Renal cortex interstitium (tissue), 11 donors: ENCODE data around the gene OR56A5. TPM values are rescaled to one million over a fixed set of nuclear protein-coding genes. Genes with fewer than 3 reads are reported as not detected.

ENCODE experiments used
- DNase-seq, 11 donors: peaks; one replicate each; pipeline ENCODE4 v3.0.0-alpha.2; 2013; ENCODE audit warnings: low read depth in 9 of 11, low spot score in 4 of 11; ENCODE audit errors: extremely low read depth in 1 of 11
- polyA plus RNA-seq, 3 donors: library from polyadenylated mRNA; unstranded; fragments of 120-200 nt; gene quantifications; one replicate each; pipeline ENCODE4 v1.2.1, GENCODE V29; 2013; ENCODE audit not compliant: insufficient read length in 3 of 3

Gene OR56A5
- polyA plus RNA-seq, 3 donors: not detected

GRCh38 chr11:5938603-5938965 lies 29.7 kb downstream of the OR56A5 start:
- DNase-seq: no peak

DNA sequence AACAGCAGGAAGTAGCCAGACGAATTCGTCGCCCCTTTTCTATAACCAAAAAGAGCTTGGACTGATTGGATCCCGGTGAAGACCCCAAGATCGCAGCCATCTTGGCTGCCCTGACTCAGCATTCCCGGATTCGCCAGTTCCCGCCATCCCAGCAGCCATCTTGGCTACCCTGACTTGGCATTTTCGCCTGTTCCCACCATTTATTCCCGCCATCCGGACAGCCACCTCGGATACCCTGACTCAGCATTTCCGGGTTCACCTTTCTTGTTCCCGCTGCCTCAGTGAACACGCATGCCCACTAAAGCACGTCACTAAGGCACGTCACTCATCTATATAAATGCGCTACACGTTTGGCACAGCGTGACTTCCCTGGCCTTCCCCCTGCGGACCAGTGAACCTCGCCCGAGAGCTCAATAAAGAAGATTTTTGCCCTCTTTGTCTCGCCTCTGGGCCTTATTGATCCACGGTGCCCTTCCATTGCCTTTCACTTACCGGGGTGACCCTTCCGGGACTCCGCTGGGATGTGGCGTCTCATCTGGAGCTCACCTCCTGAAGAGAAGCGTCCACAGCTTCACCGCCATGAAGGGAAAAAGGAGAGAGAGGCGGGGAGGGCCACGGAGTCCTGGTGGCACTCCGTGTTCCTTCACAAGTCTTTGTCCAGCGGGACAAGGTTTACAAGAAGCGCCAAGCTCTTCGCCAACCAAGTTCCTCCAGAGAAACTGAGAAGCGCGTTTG lies 30.3 kb downstream of the OR56A5 start:
- DNase-seq: no peak

- DNase-seq: no peak
Measured at GRCh38 chr11:5933116-5933515, 35.2 kb downstream of the OR56A5 start.

DNA sequence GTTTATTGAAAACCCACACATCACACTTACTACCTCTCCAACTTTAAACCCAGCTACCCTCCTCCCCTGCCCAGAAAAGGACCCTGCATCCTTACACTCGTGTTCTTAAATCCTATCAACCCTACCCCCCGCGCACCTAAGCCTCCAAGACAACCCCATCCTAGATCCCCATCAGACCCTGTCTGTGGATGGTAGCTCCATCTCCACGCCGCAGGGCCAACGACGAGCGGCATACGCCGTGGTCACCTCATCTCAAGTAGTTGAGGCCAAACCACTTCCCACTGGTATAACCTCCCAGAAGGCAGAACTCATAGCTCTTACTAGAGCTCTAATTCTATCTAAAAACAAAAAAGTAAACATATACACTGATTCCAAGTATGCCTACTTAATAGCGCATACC lies 35.6 kb downstream of the OR56A5 start:
- DNase-seq: no peak

DNA sequence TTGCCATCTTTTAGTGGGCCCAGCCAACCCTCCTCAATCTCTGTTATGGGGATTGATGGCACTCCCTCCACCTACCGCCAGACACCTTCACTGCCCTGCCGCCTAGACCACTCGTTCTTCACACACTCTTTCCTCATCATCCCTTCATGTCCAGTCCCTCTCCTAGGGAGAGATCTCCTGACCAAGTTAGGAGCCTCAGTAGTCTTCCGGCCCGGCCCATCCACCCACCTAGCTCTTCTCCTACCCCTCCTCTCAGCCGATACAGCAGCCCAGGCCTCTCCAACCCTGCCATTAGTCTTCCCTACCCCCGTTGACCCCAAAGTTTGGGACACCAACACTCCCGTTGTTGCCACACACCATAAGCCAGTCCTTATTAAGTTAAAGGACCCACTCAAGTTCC lies 37.2 kb downstream of the OR56A5 start:
- no peak for DNase-seq

DNA sequence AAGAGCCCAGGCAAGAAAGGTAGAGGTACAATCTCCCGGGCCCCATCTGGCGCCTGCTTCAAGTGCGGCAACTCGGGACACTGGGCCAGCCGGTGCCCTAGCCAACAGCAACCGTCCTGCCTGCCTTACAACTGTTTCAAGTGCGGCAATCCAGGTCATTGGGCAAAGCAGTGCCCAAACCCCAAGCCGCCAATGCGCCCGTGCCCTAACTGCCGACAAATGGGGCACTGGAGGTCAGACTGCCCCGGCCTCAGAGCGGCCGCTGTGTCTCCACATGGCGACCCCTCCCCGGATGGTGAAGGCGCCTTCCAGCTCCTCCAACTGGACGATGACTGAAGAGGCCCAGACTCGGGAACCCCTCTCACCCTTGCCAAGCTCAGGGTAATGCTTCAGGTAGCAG lies 37.7 kb downstream of the OR56A5 start:
- no peak for DNase-seq

- no peak for DNase-seq
Measured at GRCh38 chr11:5929571-5930368, 38.5 kb downstream of the OR56A5 start.

- DNase-seq: no peak
Measured at GRCh38 chr11:5928811-5929210, 39.5 kb downstream of the OR56A5 start.

DNA sequence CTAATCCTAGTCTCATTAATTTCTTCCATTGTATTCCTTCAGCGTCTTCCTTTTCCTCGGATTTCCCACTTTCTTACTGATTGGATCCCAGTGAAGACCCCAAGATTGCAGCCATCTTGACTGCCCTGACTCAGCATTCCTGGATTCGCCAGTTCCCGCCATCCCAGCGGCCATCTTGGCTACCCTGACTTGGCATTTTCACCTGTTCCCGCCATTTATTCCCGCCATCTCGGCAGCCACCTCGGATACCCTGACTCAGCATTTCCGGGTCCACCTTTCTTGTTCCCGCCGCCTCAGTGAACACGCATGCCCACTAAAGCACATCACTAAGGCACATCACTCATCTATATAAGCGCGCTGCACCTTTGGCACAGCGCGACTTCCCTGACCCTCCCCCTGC lies 40.0 kb downstream of the OR56A5 start:
- no peak for DNase-seq

GRCh38 chr11:5923794-5924193 lies 44.5 kb downstream of the OR56A5 start:
- DNase-seq: no peak

DNA sequence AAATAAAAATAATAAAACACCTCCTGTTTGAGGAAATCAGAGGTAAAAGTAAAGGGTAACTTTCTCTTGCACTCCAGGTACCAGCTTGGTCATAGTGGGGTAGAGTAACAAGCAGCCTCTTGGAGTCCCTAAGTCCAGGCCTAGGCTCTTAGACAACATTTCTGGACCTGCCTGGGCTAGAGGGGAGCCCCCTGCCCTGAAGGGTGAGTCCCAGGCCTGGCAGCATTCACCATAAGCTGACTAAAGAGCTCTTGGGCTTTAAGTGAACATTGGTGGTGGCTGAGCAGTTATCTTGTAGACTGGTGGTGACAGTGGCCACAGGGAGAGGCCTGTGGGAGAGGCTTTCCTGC lies 44.9 kb downstream of the OR56A5 start:
- DNase-seq: no peak

DNA sequence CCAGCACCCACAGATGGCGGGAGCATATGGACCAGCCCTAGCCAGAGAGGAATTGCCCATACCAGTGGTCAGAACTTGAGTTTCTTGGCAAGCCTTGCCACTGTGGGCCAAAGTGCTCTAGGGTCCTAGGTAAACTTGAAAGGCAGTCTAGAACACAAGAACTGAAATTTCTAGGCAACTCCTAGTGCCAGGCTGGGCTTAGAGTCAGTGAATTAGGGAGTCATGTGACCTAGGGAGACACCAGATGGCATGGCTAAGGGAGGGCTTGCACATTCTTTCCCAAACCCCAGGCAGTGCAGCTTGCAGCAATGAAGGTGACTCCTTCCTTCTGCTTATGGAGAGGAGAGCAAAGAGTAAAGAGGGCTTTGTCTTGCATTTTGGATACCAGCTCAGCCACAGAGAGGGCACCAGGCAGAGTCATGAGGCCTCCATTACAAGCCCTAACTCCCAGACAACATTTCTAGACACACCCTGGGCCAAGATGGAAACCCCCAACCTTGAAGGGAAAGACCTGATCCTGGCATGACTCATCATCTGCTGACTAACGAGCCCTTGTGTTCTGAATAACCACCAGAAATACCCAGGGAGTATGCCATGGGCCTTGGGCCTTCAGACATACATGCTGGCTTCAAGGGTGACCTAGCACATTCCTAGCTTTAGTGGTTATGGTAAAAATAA lies 45.4 kb downstream of the OR56A5 start:
- DNase-seq: no peak

Other genes with a start within 250 kb of the OR56A5 start
- gene OR56B1, start 232.0 kb downstream of the OR56A5 start, polyA plus RNA-seq: not detected
- gene OR52N4, start 214.3 kb downstream of the OR56A5 start, polyA plus RNA-seq: not detected
- gene OR52N5, start 185.1 kb downstream of the OR56A5 start, polyA plus RNA-seq: not detected
- not detected for gene OR52N1, start 177.2 kb downstream of the OR56A5 start, polyA plus RNA-seq
- gene OR52N2, start 159.6 kb downstream of the OR56A5 start, polyA plus RNA-seq: not detected
- gene OR52E6, start 126.6 kb downstream of the OR56A5 start, polyA plus RNA-seq: not detected
- not detected for gene OR52E8, start 110.8 kb downstream of the OR56A5 start, polyA plus RNA-seq
- gene OR52E4, start 87.9 kb downstream of the OR56A5 start, polyA plus RNA-seq: under 1 TPM in 2 of 3 donors, not detected in 1; 0.05 to 0.06 TPM
- not detected for gene OR52E5, start 75.3 kb downstream of the OR56A5 start, polyA plus RNA-seq
- not detected for gene OR56A3, start 26.2 kb downstream of the OR56A5 start, polyA plus RNA-seq
- not detected for gene OR52L1, start 18.5 kb upstream of the OR56A5 start, polyA plus RNA-seq
- under 1 TPM; 0.04 to 0.09 (median 0.06) TPM for gene OR56A4, start 38.5 kb upstream of the OR56A5 start, polyA plus RNA-seq
- under 1 TPM in 1 of 3 donors, not detected in 2; 0.03 TPM for gene OR56A1, start 62.3 kb upstream of the OR56A5 start, polyA plus RNA-seq
- gene OR56B4, start 139.2 kb upstream of the OR56A5 start, polyA plus RNA-seq: under 1 TPM; 0.19 to 0.30 (median 0.22) TPM
- not detected for gene OR52B2, start 201.8 kb upstream of the OR56A5 start, polyA plus RNA-seq
- under 1 TPM in 1 of 3 donors, not detected in 2; 0.22 TPM for gene OR52W1, start 230.7 kb upstream of the OR56A5 start, polyA plus RNA-seq
- 1 to 10 TPM in 2 of 3 donors, under 1 TPM in 1; 0.78 to 2.1 (median 1.0) TPM for gene C11orf42, start 237.1 kb upstream of the OR56A5 start, polyA plus RNA-seq